Measurements from ENCODE around the gene CC2D2B.
"Not testable (repeated sequence)": the region's sequence is repeated elsewhere in the genome, so short reads cannot be mapped to it uniquely, and the experiment has no call there.

The CC2D2B gene

GRCh38 chr10:95909561-95909960 is 1.8 kb downstream of the CC2D2B start:
- DNase-seq, result no peak

GRCh38 chr10:95916039-95916438 is 8.3 kb downstream of the CC2D2B start:
- not testable (repeated sequence) for DNase-seq

GRCh38 chr10:95920798-95921426 is 13.1 kb downstream of the CC2D2B start:
- no peak for DNase-seq

GRCh38 chr10:95925033-95925432 is 17.3 kb downstream of the CC2D2B start:
- DNase-seq, result no peak

DNA sequence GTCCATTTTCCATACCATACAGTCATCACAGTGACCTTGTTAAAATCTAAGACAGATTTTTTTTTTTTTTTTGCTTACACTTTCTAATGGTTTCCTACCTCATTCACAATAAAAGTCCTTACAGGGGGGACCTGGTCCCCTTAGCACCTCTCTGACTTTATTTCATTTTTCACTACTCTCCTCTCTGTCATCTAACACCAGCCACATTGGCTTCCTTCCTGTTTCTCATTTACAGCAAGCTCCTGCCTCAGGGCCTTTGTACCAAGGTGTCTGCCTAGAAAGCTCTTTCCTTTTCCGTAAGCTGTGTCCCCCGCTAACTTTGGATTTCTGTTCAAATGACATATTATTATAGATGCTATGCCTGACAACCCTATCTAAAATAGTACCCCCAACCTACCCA is 27.7 kb downstream of the CC2D2B start:
- no peak for DNase-seq

- no peak for DNase-seq
Measured at GRCh38 chr10:95941115-95941514, 33.3 kb downstream of the CC2D2B start.

GRCh38 chr10:95963202-95963990 is 55.6 kb downstream of the CC2D2B start:
- DNase-seq, result no peak

DNA sequence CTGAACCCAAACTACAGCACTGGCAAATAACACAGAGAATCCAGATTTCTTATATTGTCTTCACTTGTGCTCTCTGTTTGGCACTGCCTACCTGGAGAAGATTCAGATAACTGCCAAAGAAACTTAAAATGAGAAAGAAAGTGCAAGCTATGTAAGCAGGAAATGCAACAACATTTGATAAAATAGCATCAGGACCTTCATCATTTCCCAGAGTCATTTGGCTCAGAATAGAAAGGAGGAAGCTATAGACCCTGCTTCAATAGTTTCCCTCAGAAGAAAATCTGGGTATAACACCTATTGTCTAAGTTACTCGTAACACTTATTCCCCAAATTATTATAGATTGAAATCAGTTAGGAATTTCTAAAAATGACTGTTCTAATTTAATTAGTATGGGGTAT is 56.2 kb downstream of the CC2D2B start:
- no peak for DNase-seq

- no peak for DNase-seq
Measured at GRCh38 chr10:95964756-95965155, 57.0 kb downstream of the CC2D2B start.

DNA sequence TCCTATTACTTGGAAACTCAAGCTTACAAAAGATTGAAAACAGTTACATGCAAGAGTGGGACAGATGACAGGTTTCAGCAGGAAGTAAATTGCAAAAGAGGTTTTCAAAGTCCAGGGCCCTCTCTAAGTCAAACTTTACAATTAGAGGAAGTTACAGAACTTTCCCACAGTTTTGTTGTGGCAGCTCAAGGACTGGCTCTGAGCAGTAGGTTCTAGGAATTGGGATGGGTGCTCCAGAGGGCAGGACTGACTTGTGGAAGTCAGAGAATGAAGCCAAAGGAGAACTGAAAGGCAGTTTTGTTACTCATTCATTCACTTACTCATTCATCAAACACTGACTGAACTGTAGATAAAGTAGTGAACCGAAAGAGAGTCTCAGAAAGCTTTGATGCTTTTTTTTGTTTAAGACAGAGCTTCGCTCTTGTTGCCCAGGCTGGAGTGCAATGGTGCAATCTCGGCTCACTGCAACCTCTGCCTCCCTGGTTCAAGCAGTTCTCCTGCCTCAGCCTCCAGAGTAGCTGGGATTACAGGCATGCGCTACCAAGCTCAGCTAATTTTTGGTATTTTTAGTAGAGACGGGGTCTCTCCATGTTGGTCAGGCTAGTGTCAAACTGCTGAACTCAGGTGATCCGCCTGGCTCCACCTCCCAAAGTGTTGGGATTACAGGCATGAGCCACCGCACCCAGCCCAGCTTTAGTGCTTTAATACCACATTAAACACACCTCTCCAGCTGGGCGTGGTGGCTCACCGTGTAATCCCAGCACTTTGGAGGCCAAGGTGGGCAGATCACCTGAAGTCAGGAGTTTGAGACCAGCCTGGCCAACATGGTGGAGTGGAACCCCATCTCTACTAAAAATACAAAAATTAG is 68.8 kb downstream of the CC2D2B start:
- DNase-seq, result no peak

GRCh38 chr10:95982200-95982599 is 74.4 kb downstream of the CC2D2B start:
- DNase-seq, result no peak

DNA sequence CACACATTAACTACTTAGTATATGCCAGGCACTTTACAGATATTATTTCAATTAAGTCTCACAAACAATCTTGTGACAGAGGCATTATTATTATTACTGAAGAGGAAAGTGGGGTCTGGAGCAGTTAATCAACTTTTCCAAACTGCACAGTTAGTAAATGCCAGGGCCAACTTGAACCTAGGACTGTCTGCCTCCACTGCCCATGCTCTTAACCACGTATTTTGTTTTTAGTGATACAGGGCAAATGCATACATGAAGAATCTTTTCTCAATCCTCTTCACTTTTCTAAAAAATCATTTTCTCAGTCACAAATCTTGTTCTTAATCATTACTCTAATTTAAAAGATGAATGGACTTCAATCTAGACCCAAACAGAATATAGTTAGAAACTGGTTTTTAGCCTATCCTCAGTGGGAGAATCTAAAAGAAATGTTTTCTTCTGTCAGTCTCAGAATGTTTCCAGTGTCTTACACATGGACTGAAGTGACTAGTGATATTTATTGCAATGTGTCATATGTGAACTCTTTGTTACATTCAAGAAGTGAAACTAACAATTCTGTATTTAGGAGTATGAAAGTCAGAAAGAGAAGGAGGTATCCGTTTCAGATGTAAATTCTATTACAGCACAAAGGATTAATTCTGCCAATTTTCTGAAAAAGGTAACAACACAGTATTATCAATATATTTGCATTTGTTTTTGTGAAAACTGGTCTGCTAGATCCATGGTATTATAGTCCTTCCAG is 80.1 kb downstream of the CC2D2B start:
- DNase-seq, result no peak

GRCh38 chr10:95988702-95989101 is 80.9 kb downstream of the CC2D2B start:
- no peak for DNase-seq

- DNase-seq, result not testable (repeated sequence)
Measured at GRCh38 chr10:95994376-95994775, 86.6 kb downstream of the CC2D2B start.

DNA sequence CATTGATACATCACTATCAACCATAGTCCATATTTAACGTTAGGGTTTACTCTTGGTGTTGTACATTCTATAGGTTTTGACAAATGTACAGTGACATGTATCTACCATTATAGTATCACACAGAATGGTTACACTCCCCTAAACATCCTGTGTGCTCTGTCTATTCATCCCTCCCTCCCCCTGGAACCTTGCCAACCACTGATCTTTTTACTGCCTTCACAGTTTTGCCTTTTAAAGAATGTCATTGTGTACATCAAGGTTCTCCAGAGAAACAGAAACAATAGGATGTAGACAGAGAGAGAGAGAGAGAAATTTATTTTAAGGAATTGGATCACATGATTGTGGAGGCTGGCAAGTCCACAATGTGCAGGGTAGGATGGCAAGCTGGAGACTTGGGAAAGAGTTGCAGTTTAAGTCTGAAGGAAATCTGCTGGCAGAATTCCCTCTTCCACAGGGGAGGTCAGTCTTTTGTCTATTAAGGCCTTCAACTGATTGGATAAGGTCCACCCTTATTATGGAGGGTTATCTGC is 90.5 kb downstream of the CC2D2B start:
- no peak for DNase-seq

- DNase-seq, result no peak
Measured at GRCh38 chr10:96013956-96014355, 106.2 kb downstream of the CC2D2B start.

GRCh38 chr10:96014473-96015102 is 106.8 kb downstream of the CC2D2B start:
- DNase-seq, result no peak

DNA sequence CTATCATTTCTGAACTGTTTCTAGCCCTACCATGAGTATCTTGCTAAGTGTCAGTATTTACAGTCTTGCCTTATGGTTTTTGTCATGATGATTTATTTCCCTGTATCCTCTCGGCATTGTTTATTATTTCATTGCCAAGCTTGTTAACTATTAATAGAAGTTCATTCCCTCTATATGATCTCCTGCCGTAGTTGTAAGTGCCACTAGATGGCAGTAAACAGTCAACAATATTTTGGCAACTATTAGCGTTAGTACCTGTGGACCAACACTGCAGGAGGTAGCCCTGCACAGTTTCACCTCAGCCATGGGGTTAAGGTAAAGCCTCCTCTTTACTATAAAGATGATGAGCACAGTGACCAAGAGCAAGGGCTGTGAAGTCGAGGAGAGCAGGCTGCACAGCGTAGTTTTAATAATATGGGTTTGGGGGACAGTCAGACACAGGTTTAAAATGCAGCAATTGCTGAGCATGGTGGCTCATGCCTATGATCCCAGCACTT is 109.5 kb downstream of the CC2D2B start:
- DNase-seq, result peak; percentile 5

DNA sequence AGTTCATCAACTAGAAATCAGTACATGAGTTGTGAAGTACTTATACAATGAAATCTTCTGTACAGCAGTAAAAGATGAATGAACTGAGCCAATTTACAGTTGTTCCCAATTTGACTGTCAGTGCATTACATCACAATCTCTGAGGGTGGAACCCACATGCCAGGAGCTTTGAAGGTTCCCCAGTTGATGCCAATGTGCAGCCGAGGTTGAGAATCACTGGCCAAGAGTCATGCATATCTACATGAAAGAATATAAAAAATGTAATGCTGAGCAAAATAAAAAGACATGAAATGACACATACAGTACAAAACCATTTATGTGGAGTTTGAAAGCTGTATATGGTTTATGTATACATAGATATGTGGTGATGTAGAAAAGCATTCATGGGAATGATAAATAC is 113.6 kb downstream of the CC2D2B start:
- no peak for DNase-seq

DNA sequence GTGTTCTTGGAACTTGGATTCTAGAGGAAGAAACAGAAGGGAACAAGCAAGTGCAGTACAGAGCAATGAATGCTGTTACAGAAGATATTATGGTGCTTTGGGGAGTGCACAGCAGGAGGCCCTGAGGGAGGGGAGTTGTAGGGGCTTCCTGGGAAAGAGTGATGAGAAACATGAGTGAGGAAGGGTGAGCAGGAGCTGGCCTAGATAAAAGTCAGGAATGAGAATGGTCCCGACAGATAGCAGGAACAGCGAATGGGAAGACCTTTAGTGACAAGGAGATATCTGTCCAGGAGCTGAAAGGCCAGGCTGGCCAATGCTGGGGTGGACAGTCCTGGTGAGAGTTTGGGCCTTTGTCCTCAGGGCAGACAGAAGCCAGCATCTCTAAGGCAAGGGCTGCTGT is 115.0 kb downstream of the CC2D2B start:
- no peak for DNase-seq

GRCh38 chr10:96023168-96023567 is 115.4 kb downstream of the CC2D2B start:
- no peak for DNase-seq

DNA sequence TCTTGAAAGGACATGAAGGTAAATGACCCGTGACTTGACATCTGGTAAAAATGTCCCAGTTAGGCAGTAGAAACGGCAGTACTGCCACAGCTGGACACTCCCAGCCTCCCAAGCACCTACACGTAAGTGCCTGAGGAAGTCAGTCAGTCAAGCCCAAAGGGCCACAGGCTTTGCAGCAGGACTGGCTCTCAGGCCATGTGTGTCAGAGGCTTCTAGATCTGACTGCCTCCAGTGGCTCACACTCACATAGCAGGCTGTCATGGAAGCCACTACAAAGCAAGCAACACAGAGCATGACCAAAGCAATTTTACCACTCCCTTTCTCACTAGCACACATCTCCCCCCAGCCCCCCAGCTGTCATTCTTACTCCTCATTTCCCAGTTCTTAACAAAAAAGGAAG is 117.8 kb downstream of the CC2D2B start:
- no peak for DNase-seq

Data from NCI-H2029 (cell line).